H9 (cell line): Measurements from ENCODE around the gene NMUR1. TPM values are rescaled to one million over a fixed set of nuclear protein-coding genes. Genes with fewer than 3 reads are reported as not detected.

Source experiments
- DNase-seq: peaks from one replicate; pipeline ENCODE4 v3.0.0-alpha.2; 2017
- H2AFZ ChIP-seq: one replicate; pipeline ENCODE4 v1.6.1; 2013; ENCODE audit warnings: mild to moderate bottlenecking, low read length, control low read depth, moderate library complexity
- H2AK5ac ChIP-seq: 2 replicates; pipeline ENCODE4 v1.6.1; 2013; ENCODE audit warnings: low read length, control low read depth, mixed read lengths; ENCODE audit not compliant: insufficient read length
- H2BK120ac ChIP-seq: one replicate; pipeline ENCODE4 v1.6.1; 2013; ENCODE audit warnings: low read depth, mild to moderate bottlenecking, low read length, control low read depth, inconsistent platforms; ENCODE audit not compliant: poor library complexity, severe bottlenecking
- H2BK12ac ChIP-seq: 2 replicates; pipeline ENCODE4 v1.6.1; 2013; ENCODE audit warnings: low read length, control low read depth, mixed read lengths, low read depth; ENCODE audit not compliant: insufficient read length
- H2BK15ac ChIP-seq: 2 replicates; pipeline ENCODE4 v1.6.1; 2013; ENCODE audit warnings: low read depth, low read length, control low read depth
- H2BK20ac ChIP-seq: one replicate; pipeline ENCODE4 v1.6.1; 2013; ENCODE audit warnings: low read depth, mild to moderate bottlenecking, low read length, control low read depth, inconsistent platforms; ENCODE audit not compliant: poor library complexity, severe bottlenecking
- H2BK5ac ChIP-seq: 2 replicates; pipeline ENCODE4 v1.6.1; 2013; ENCODE audit warnings: low read length, control low read depth, mixed read lengths; ENCODE audit not compliant: insufficient read length
- H3K14ac ChIP-seq: 2 replicates; pipeline ENCODE4 v1.6.1; 2013; ENCODE audit warnings: low read length, control low read depth; ENCODE audit not compliant: insufficient read depth
- H3K18ac ChIP-seq: 2 replicates; pipeline ENCODE4 v1.6.1; 2013; ENCODE audit warnings: low read depth, mild to moderate bottlenecking, mixed read lengths, low read length, control low read depth; ENCODE audit not compliant: insufficient read length
- H3K23ac ChIP-seq: 2 replicates; pipeline ENCODE4 v1.6.1; 2013; ENCODE audit warnings: low read length, control low read depth, mixed read lengths, low read depth; ENCODE audit not compliant: insufficient read length
- H3K23me2 ChIP-seq: 2 replicates; pipeline ENCODE4 v1.6.1; 2013; ENCODE audit warnings: low read depth, mild to moderate bottlenecking, mixed read lengths, low read length, control low read depth; ENCODE audit not compliant: insufficient read length, poor library complexity, severe bottlenecking
- H3K27ac ChIP-seq: 2 replicates; pipeline ENCODE4 v1.5.1; 2013; ENCODE audit warnings: low read length, control low read depth, mixed read lengths, low read depth; ENCODE audit not compliant: insufficient read length
- H3K27me3 ChIP-seq: 2 replicates; pipeline ENCODE4 v1.6.1; 2013; ENCODE audit warnings: low read length, control low read depth, inconsistent platforms; ENCODE audit not compliant: insufficient read depth
- H3K4ac ChIP-seq: 2 replicates; pipeline ENCODE4 v1.6.1; 2013; ENCODE audit warnings: low read depth, mild to moderate bottlenecking, control low read depth, inconsistent platforms, low read length, moderate library complexity
- H3K4me1 ChIP-seq: 2 replicates; pipeline ENCODE4 v1.6.1; 2013; ENCODE audit warnings: low read length, control low read depth, inconsistent platforms; ENCODE audit not compliant: insufficient read depth
- H3K4me2 ChIP-seq: 2 replicates; pipeline ENCODE4 v1.6.1; 2013; ENCODE audit warnings: low read length, control low read depth, mixed read lengths; ENCODE audit not compliant: insufficient read length, insufficient read depth
- H3K56ac ChIP-seq: 2 replicates; pipeline ENCODE4 v1.6.1; 2013; ENCODE audit warnings: low read depth, mild to moderate bottlenecking, mixed read lengths, low read length, control low read depth; ENCODE audit not compliant: insufficient read length
- H3K79me1 ChIP-seq: 2 replicates; pipeline ENCODE4 v1.6.1; 2013; ENCODE audit warnings: low read depth, mild to moderate bottlenecking, moderate library complexity, low read length, control low read depth, inconsistent platforms; ENCODE audit not compliant: insufficient read depth, poor library complexity, severe bottlenecking
- H3K79me2 ChIP-seq: 2 replicates; pipeline ENCODE4 v1.6.1; 2013; ENCODE audit warnings: low read length, control low read depth, inconsistent platforms; ENCODE audit not compliant: insufficient read depth
- H3K9ac ChIP-seq: 2 replicates; pipeline ENCODE4 v1.6.1; 2013; ENCODE audit warnings: low read length, control low read depth, mixed read lengths; ENCODE audit not compliant: insufficient read length; ENCODE audit errors: extremely low read depth
- H3K9me3 ChIP-seq: one replicate; pipeline ENCODE4 v1.6.1; 2013; ENCODE audit warnings: low read depth, low read length, inconsistent platforms; ENCODE audit not compliant: control insufficient read depth
- H3T11ph ChIP-seq: one replicate; pipeline ENCODE4 v1.6.1; 2013; ENCODE audit warnings: mild to moderate bottlenecking, low read length, control low read depth, inconsistent platforms
- H4K20me1 ChIP-seq: one replicate; pipeline ENCODE4 v1.6.1; 2013; ENCODE audit not compliant: control insufficient read depth, insufficient read length, insufficient read depth
- H4K5ac ChIP-seq: 2 replicates; pipeline ENCODE4 v1.6.1; 2013; ENCODE audit warnings: low read depth, mild to moderate bottlenecking, mixed read lengths, low read length, control low read depth; ENCODE audit not compliant: insufficient read length
- H4K8ac ChIP-seq: replicated peaks from 2 replicates; pipeline ENCODE4 v1.6.1; 2013; ENCODE audit warnings: low read length, control low read depth, mixed read lengths, low read depth; ENCODE audit not compliant: insufficient read length
- H4K91ac ChIP-seq: 2 replicates; pipeline ENCODE4 v1.6.1; 2013; ENCODE audit warnings: low read depth, mild to moderate bottlenecking, moderate library complexity, mixed read lengths, low read length, control low read depth; ENCODE audit not compliant: insufficient read length
- H3K27ac Mint-ChIP-seq, 3 experiments: 2 replicates in 2 of 3; 3 replicates in 1 of 3; pipeline ENCODE4 v1.8.0; 2020 to 2021; ENCODE audit warnings: mixed read lengths in 3 of 3, mild to moderate bottlenecking in 1 of 3, moderate library complexity in 1 of 3
- H3K27me3 Mint-ChIP-seq: 2 replicates; pipeline ENCODE4 v1.8.0; 2021; ENCODE audit warnings: low read depth, mild to moderate bottlenecking, moderate library complexity, mixed read lengths
- H3K36me3 Mint-ChIP-seq, 3 experiments: 2 replicates in 2 of 3; 3 replicates in 1 of 3; pipeline ENCODE4 v1.8.0; 2020 to 2021; ENCODE audit warnings: low read depth in 3 of 3, mixed read lengths in 3 of 3; ENCODE audit not compliant: insufficient read depth in 1 of 3
- H3K4me1 Mint-ChIP-seq, 2 experiments: 2 replicates each; pipeline ENCODE4 v1.8.0; 2020; ENCODE audit warnings: mixed read lengths in 2 of 2
- H3K4me3 Mint-ChIP-seq, 2 experiments: 2 replicates in 1 of 2; 3 replicates in 1 of 2; pipeline ENCODE4 v1.8.0; 2020 to 2021; ENCODE audit warnings: mild to moderate bottlenecking in 2 of 2, mixed read lengths in 2 of 2, moderate library complexity in 1 of 2
- H3K9me3 Mint-ChIP-seq, 2 experiments: 2 replicates in 1 of 2; 3 replicates in 1 of 2; pipeline ENCODE4 v1.8.0; 2020; ENCODE audit warnings: mild to moderate bottlenecking in 2 of 2, mixed read lengths in 2 of 2, moderate library complexity in 1 of 2
- CTCF ChIP-seq: fragments of 200-600 bp; sonication (generic); conservative IDR thresholded peaks from 3 replicates; pipeline ENCODE4 v1.8.0; 2021; ENCODE audit warnings: antibody characterized with exemption, mild to moderate bottlenecking
- WGBS: extraction: QIAGEN DNeasy Blood & Tissue Kit; methylation state at CpG from one replicate; pipeline ENCODE4 v1.1.7; 2013; ENCODE audit warnings: missing lambda C conversion rate, low lambda C conversion rate, mixed read lengths; ENCODE audit not compliant: insufficient read length; ENCODE audit errors: extremely low coverage; 5-methylcytosine and 5-hydroxymethylcytosine counted together
- total RNA-seq: library from RNA; stranded (reverse); gene quantifications from 2 replicates; pipeline ENCODE4 v1.2.1, GENCODE V29; 2021

The NMUR1 gene
- total RNA-seq, 1 experiment from 2014 or later = 0.20 TPM

- Histone ChIP-seq H2BK20ac (no peak overlapping the region), H4K91ac (no peak overlapping the region), H2BK15ac (no peak overlapping the region), H2BK12ac (no peak overlapping the region), H2BK5ac (no peak overlapping the region), H4K8ac (no peak overlapping the region), H3K27me3 (no peaks in the 10 kb centered on the region), H2AK5ac (no peak overlapping the region), H2BK120ac (no peak overlapping the region), H4K5ac (no peak overlapping the region), H4K20me1 (no peaks in the 10 kb centered on the region), H3K23me2 (no peaks in the 10 kb centered on the region), H3K14ac (no peak overlapping the region; the same call in 1 of the 2 replicates), H3K56ac (no peak overlapping the region), H3K4ac (no peak overlapping the region), H3K9ac (no peak overlapping the region), H3K9me3 (no peaks in the 10 kb centered on the region), H3K27ac (no peak overlapping the region), H3K4me2 (no peak overlapping the region), H2AFZ (no peak overlapping the region), H3T11ph (no peak overlapping the region), H3K4me1 (no peaks in the 10 kb centered on the region), H3K79me1 (no peaks in the 10 kb centered on the region), H3K79me2 (no peaks in the 10 kb centered on the region), H3K23ac (no peak overlapping the region), H3K18ac (no peak overlapping the region)
- no peaks in the 10 kb centered on the region for H3K36me3 Mint-ChIP-seq
- TF ChIP-seq CTCF = no peak
- no peak for DNase-seq
- H3K27ac Mint-ChIP-seq = peak overlapping the region in 1 of 3 experiments; percentile 70; a peak in 1 of 7 replicates
- no CpG with 5 or more reads among the region's 8 CpGs for WGBS
- peaks cover 7 to 11% of the 10 kb centered on the region in 2 experiments; a peak in 3 of 4 replicates for H3K4me1 Mint-ChIP-seq
- no peaks in the 10 kb centered on the region for H3K9me3 Mint-ChIP-seq
- H3K4me3 Mint-ChIP-seq = no peak overlapping the region
- H3K27me3 Mint-ChIP-seq = peaks cover 5% of the 10 kb centered on the region
These were observed 7.6 kb downstream of the NMUR1 start for GRCh38 chr2:231522418-231523180.
